ENCODE data around the gene SLC26A1. TPM values are rescaled to one million over a fixed set of nuclear protein-coding genes. Genes with fewer than 3 reads are reported as not detected.

The SLC26A1 gene
- total and polyA plus RNA-seq, 2 of the 13 experiments (the other 11 are each of a cell fraction or from before 2014, with no cell fraction given), result 5.4 to 22.9 TPM

DNA sequence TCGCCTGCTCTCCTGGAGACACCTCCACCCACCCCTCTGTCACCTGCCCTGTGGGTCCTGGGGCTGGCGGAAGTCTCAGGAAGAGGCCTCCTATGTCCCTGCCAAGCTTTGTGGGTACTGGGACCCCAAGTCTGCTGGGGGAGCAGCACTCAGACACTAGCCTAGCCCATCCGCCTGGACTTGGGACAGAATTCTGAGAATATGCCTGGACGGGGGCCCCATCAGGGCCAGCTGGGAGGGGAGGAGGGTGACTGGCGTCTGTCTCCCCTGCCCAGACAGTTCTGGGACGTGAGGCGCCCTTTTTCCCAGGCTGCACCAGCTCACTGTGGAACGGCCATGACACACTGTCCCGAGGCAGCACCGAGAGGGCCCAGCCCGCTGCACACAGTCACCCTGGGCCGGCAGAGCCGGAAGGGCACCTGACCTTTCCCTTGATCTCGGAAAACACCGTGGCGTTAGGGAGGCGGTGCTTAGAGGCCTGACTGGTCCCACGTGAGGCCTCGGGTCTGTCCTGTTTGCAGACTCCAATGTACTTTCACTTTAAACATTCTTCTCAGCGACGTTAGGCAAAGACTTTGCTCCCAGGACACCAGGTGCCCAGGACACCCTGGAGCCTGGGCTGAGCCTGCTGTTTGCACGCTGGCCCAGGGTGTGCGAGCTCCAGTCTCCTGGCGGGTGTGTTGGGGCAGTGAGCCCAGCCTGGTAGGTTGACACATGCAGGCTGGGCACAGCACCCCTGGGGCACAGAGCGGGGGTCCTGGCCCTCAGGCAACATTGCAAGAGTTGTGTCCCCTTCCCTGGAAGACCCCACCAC is 700 bp downstream of the SLC26A1 start (continued):
- TF ChIP-seq, protein P1, sequence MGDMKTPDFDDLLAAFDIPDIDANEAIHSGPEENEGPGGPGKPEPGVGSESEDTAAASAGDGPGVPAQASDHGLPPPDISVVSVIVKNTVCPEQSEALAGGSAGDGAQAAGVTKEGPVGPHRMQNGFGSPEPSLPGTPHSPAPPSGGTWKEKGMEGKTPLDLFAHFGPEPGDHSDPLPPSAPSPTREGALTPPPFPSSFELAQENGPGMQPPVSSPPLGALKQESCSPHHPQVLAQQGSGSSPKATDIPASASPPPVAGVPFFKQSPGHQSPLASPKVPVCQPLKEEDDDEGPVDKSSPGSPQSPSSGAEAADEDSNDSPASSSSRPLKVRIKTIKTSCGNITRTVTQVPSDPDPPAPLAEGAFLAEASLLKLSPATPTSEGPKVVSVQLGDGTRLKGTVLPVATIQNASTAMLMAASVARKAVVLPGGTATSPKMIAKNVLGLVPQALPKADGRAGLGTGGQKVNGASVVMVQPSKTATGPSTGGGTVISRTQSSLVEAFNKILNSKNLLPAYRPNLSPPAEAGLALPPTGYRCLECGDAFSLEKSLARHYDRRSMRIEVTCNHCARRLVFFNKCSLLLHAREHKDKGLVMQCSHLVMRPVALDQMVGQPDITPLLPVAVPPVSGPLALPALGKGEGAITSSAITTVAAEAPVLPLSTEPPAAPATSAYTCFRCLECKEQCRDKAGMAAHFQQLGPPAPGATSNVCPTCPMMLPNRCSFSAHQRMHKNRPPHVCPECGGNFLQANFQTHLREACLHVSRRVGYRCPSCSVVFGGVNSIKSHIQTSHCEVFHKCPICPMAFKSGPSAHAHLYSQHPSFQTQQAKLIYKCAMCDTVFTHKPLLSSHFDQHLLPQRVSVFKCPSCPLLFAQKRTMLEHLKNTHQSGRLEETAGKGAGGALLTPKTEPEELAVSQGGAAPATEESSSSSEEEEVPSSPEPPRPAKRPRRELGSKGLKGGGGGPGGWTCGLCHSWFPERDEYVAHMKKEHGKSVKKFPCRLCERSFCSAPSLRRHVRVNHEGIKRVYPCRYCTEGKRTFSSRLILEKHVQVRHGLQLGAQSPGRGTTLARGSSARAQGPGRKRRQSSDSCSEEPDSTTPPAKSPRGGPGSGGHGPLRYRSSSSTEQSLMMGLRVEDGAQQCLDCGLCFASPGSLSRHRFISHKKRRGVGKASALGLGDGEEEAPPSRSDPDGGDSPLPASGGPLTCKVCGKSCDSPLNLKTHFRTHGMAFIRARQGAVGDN (CRISPR knock-in tag; IDR thresholded peaks at IDR 0.05), result peak; percentile 88
- TF ChIP-seq, protein P2, sequence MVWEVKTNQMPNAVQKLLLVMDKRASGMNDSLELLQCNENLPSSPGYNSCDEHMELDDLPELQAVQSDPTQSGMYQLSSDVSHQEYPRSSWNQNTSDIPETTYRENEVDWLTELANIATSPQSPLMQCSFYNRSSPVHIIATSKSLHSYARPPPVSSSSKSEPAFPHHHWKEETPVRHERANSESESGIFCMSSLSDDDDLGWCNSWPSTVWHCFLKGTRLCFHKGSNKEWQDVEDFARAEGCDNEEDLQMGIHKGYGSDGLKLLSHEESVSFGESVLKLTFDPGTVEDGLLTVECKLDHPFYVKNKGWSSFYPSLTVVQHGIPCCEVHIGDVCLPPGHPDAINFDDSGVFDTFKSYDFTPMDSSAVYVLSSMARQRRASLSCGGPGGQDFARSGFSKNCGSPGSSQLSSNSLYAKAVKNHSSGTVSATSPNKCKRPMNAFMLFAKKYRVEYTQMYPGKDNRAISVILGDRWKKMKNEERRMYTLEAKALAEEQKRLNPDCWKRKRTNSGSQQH (CRISPR knock-in tag; IDR thresholded peaks at IDR 0.05; ENCODE audit: low read depth), result peak; percentile 90; the same call in 1 of the 2 replicates
- TF ChIP-seq, protein P3, sequence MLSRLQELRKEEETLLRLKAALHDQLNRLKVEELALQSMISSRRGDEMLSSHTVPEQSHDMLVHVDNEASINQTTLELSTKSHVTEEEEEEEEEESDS (CRISPR knock-in tag; IDR thresholded peaks at IDR 0.05; ENCODE audit: borderline replicate concordance), result no peak
- TF ChIP-seq, protein P4, sequence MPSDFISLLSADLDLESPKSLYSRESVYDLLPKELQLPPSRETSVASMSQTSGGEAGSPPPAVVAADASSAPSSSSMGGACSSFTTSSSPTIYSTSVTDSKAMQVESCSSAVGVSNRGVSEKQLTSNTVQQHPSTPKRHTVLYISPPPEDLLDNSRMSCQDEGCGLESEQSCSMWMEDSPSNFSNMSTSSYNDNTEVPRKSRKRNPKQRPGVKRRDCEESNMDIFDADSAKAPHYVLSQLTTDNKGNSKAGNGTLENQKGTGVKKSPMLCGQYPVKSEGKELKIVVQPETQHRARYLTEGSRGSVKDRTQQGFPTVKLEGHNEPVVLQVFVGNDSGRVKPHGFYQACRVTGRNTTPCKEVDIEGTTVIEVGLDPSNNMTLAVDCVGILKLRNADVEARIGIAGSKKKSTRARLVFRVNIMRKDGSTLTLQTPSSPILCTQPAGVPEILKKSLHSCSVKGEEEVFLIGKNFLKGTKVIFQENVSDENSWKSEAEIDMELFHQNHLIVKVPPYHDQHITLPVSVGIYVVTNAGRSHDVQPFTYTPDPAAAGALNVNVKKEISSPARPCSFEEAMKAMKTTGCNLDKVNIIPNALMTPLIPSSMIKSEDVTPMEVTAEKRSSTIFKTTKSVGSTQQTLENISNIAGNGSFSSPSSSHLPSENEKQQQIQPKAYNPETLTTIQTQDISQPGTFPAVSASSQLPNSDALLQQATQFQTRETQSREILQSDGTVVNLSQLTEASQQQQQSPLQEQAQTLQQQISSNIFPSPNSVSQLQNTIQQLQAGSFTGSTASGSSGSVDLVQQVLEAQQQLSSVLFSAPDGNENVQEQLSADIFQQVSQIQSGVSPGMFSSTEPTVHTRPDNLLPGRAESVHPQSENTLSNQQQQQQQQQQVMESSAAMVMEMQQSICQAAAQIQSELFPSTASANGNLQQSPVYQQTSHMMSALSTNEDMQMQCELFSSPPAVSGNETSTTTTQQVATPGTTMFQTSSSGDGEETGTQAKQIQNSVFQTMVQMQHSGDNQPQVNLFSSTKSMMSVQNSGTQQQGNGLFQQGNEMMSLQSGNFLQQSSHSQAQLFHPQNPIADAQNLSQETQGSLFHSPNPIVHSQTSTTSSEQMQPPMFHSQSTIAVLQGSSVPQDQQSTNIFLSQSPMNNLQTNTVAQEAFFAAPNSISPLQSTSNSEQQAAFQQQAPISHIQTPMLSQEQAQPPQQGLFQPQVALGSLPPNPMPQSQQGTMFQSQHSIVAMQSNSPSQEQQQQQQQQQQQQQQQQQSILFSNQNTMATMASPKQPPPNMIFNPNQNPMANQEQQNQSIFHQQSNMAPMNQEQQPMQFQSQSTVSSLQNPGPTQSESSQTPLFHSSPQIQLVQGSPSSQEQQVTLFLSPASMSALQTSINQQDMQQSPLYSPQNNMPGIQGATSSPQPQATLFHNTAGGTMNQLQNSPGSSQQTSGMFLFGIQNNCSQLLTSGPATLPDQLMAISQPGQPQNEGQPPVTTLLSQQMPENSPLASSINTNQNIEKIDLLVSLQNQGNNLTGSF (CRISPR knock-in tag; IDR thresholded peaks at IDR 0.05), result no peak
- TF ChIP-seq GABPB1 (CRISPR knock-in tag; IDR thresholded peaks at IDR 0.05) (peak; percentile 79), JUND (CRISPR knock-in tag; IDR thresholded peaks at IDR 0.05) (0 out of 2 replicates have a peak, but pooled peaks have one; percentile 32), ZZZ3 (CRISPR knock-in tag; IDR thresholded peaks at IDR 0.05; ENCODE audit: borderline replicate concordance) (peak; percentile 29; the same call in 1 of the 2 replicates), AKAP8 (CRISPR knock-in tag; IDR thresholded peaks at IDR 0.05) (peak; percentile 81; the same call in 1 of the 2 replicates), HNRNPLL (IDR thresholded peaks at IDR 0.05; ENCODE audit: low read depth, low read length, poor library complexity, severe bottlenecking) (no peak), ZNF792 (CRISPR knock-in tag; IDR thresholded peaks at IDR 0.05) (peak; percentile 83)
- TF ChIP-seq, protein P5, sequence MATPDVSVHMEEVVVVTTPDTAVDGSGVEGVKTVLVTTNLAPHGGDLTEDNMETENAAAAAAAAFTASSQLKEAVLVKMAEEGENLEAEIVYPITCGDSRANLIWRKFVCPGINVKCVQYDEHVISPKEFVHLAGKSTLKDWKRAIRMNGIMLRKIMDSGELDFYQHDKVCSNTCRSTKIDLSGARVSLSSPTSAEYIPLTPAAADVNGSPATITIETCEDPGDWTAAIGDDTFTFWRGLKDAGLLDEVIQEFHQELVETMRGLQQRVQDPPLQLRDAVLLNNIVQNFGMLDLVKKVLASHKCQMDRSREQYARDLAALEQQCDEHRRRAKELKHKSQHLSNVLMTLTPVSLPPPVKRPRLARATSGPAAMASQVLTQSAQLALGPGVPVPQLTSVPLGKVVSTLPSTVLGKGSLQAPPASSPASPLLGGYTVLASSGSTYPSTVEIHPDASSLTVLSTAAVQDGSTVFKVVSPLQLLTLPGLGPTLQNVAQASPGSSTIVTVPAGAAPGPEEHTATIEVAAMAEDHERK (CRISPR knock-in tag; IDR thresholded peaks at IDR 0.05; ENCODE audit: low read depth), result 0 out of 2 replicates have a peak, but pooled peaks have one; percentile 22
- TF ChIP-seq, protein P6, sequence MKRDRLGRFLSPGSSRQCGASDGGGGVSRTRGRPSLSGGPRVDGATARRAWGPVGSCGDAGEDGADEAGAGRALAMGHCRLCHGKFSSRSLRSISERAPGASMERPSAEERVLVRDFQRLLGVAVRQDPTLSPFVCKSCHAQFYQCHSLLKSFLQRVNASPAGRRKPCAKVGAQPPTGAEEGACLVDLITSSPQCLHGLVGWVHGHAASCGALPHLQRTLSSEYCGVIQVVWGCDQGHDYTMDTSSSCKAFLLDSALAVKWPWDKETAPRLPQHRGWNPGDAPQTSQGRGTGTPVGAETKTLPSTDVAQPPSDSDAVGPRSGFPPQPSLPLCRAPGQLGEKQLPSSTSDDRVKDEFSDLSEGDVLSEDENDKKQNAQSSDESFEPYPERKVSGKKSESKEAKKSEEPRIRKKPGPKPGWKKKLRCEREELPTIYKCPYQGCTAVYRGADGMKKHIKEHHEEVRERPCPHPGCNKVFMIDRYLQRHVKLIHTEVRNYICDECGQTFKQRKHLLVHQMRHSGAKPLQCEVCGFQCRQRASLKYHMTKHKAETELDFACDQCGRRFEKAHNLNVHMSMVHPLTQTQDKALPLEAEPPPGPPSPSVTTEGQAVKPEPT (CRISPR knock-in tag; IDR thresholded peaks at IDR 0.05; ENCODE audit: low read depth), result peak; percentile 80; the same call in 1 of the 2 replicates

All from HepG2 (cell line).